OCI-LY7 (cell line): ENCODE data around the gene CLDN20.
"Not testable (repeated sequence)": the region's sequence is repeated elsewhere in the genome, so short reads cannot be mapped to it uniquely, and the experiment has no call there.

Experiments used
- CTCF ChIP-seq: fragments of 200-600 bp; sonication (generic); conservative IDR thresholded peaks from 2 replicates; pipeline ENCODE4 v1.5.1; 2014; ENCODE audit warnings: mild to moderate bottlenecking, antibody characterized with exemption, low read length, moderate library complexity, mixed read lengths
- EZH2phosphoT487 ChIP-seq: fragments of 200-600 bp; sonication (generic); IDR thresholded peaks from 2 replicates; pipeline ENCODE4 v1.6.1; 2018; ENCODE audit warnings: low read depth, borderline replicate concordance, mild to moderate bottlenecking, mixed run types, antibody characterized with exemption, low read length, moderate library complexity, mixed read lengths

GRCh38 chr6:155268088-155268867 is 4.5 kb downstream of the CLDN20 start:
- peak; percentile 83 for TF ChIP-seq CTCF
- not testable (repeated sequence) for TF ChIP-seq EZH2phosphoT487
